ENCODE results near the gene RXRA. TPM values are rescaled to one million over a fixed set of nuclear protein-coding genes. Genes with fewer than 3 reads are reported as not detected.

The RXRA gene
- total and polyA plus RNA-seq, 2 of the 4 experiments (the other 2 are of a cell fraction), result 7.5 to 17.9 TPM

- 91% methylated on average over 4 of the region's 24 CpGs; no CpG with 5 or more reads in 1 of the 2 experiments for WGBS, 2 experiments (ENCODE audit: extremely low coverage in 2 of 2, insufficient read length in 1 of 2)
- peaks cover 19% of the 10 kb centered on the region for H4K20me1 ChIP-seq (ENCODE audit: insufficient read depth, low read length)
Observed at GRCh38 chr9:134427153-134427782, 101.0 kb downstream of the RXRA start.

More at GRCh38 chr9:134427153-134427782, 101.0 kb downstream of the RXRA start:
- Histone ChIP-seq H3K56ac (ENCODE audit: extremely low read depth, insufficient read depth, low read length) (no peak overlapping the region), H2AK5ac (ENCODE audit: low read depth, low read length) (no peak overlapping the region), H3K9me1 (ENCODE audit: insufficient read depth, low read length) (no peaks in the 10 kb centered on the region), H3K4ac (ENCODE audit: low read depth, low read length) (no peak overlapping the region), H2BK15ac (ENCODE audit: low read depth, low read length) (no peak overlapping the region), H2AK9ac (replicated peaks; ENCODE audit: low read depth, low read length, poor library complexity) (no peak overlapping the region), H3K27ac (ENCODE audit: insufficient read depth, low read length) (no peak overlapping the region), H3K4me1 (ENCODE audit: control insufficient read depth, insufficient read depth, low read length) (0 out of 2 replicates have a peak, but pooled peaks cover 1% of the 10 kb centered on the region), H4K91ac (ENCODE audit: insufficient read depth, low read depth, low read length) (no peak overlapping the region), H3K9ac (ENCODE audit: low read depth, low read length) (no peak overlapping the region), H3K14ac (replicated peaks; ENCODE audit: low read depth, low read length) (no peak overlapping the region), H3K4me3 (ENCODE audit: insufficient read depth, low read depth, low read length) (no peak overlapping the region), H3K36me3 (ENCODE audit: control insufficient read depth, insufficient read depth, low read length) (peaks cover 52% of the 10 kb centered on the region), H2BK20ac (ENCODE audit: low read depth, low read length) (no peak overlapping the region), H2AFZ (replicated peaks; ENCODE audit: low read length, poor library complexity) (no peak overlapping the region), H2BK5ac (ENCODE audit: low read depth, low read length, poor library complexity, severe bottlenecking) (no peak overlapping the region), H3K23ac (ENCODE audit: low read depth, low read length) (no peak overlapping the region), H4K8ac (ENCODE audit: low read depth in 2 of 2, low read length in 2 of 2) (no peak overlapping the region), H2BK120ac (ENCODE audit: low read depth, low read length) (no peak overlapping the region), H3K9me3 (ENCODE audit: control insufficient read depth, insufficient read depth, low read length) (no peaks in the 10 kb centered on the region), H4K5ac (ENCODE audit: low read depth, low read length) (no peak overlapping the region), H3K79me1 (ENCODE audit: low read depth in 1 of 2, low read length in 2 of 2) (peaks cover 0 to 5% of the 10 kb centered on the region in 2 experiments; a peak in 1 of 4 replicates), H3K18ac (ENCODE audit: low read depth, low read length) (no peak overlapping the region), H3K4me2 (ENCODE audit: low read depth, low read length) (no peak overlapping the region), H3K27me3 (ENCODE audit: control insufficient read depth, insufficient read depth, low read length) (no peaks in the 10 kb centered on the region)
- ChIA-PET POLR2A (ENCODE audit: unreplicated experiment) (no interaction called here), CTCF (interaction anchor here (0.6 kb wide), 1 partner anchor 404 kb away, joined by 6 read pairs; no protein-coding TSS in a partner anchor)
- no peak for ATAC-seq (ENCODE audit: low read depth)
- no TSS peak for BruUV-seq (replicated peaks)
- in situ Hi-C loops (cut with MboI; ENCODE audit: low sequenced_read_pairs), result loop anchor here (5.0 kb wide), 1 partner anchor 95 kb away; no protein-coding TSS in a partner anchor
- DNase-seq, result no peak
- dilution Hi-C loops (cut with HindIII; ENCODE audit: low sequenced_read_pairs, unreplicated experiment), result no loop called here
- no peak for TF ChIP-seq CEBPB (IDR thresholded peaks at IDR 0.05; ENCODE audit: low read depth, low read length)
- no peak for TF ChIP-seq BHLHE40 (IDR thresholded peaks at IDR 0.05; ENCODE audit: low read depth, low read length)
- no peak for TF ChIP-seq MAFK (IDR thresholded peaks at IDR 0.05; ENCODE audit: low read depth, low read length)
- no peak for TF ChIP-seq FOS (IDR thresholded peaks at IDR 0.05; ENCODE audit: low read depth, low read length)
- TF ChIP-seq, protein P1, sequence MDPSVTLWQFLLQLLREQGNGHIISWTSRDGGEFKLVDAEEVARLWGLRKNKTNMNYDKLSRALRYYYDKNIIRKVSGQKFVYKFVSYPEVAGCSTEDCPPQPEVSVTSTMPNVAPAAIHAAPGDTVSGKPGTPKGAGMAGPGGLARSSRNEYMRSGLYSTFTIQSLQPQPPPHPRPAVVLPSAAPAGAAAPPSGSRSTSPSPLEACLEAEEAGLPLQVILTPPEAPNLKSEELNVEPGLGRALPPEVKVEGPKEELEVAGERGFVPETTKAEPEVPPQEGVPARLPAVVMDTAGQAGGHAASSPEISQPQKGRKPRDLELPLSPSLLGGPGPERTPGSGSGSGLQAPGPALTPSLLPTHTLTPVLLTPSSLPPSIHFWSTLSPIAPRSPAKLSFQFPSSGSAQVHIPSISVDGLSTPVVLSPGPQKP (IDR thresholded peaks at IDR 0.05; ENCODE audit: borderline replicate concordance, low read depth, low read length), result no peak
- intact Hi-C loops (cut with micrococcal nuclease), result no loop called here
